GM18873 (cell line): ENCODE data around the gene AFAP1.

ENCODE experiments used
- ATAC-seq: cut with Tn5 transposase; IDR thresholded peaks from one replicate; pipeline ENCODE4 v1.9.1; 2021; ENCODE audit warnings: mild to moderate bottlenecking, moderate library complexity, moderate number of reproducible peaks; ENCODE audit not compliant: unreplicated experiment, low FRiP score

AFAP1 gene

GRCh38 chr4:7747566-7747965 lies 192.1 kb downstream of the AFAP1 start:
- ATAC-seq, result no peak

- ATAC-seq, result no peak
Observed at GRCh38 chr4:7747062-7747385, 192.6 kb downstream of the AFAP1 start.

- no peak for ATAC-seq
Observed at GRCh38 chr4:7746351-7747061, 193.2 kb downstream of the AFAP1 start.

GRCh38 chr4:7745301-7745885 lies 194.3 kb downstream of the AFAP1 start:
- no peak for ATAC-seq

GRCh38 chr4:7744142-7744804 lies 195.4 kb downstream of the AFAP1 start:
- ATAC-seq, result no peak

GRCh38 chr4:7742807-7743280 lies 196.8 kb downstream of the AFAP1 start:
- no peak for ATAC-seq

GRCh38 chr4:7741946-7742806 lies 197.5 kb downstream of the AFAP1 start:
- ATAC-seq, result no peak

- ATAC-seq, result no peak
Observed at GRCh38 chr4:7740866-7741525, 198.7 kb downstream of the AFAP1 start.

- ATAC-seq, result no peak
Observed at GRCh38 chr4:7739918-7740865, 199.5 kb downstream of the AFAP1 start.

- ATAC-seq, result no peak
Observed at GRCh38 chr4:7739077-7739917, 200.4 kb downstream of the AFAP1 start.

- ATAC-seq, result no peak
Observed at GRCh38 chr4:7738458-7739076, 201.1 kb downstream of the AFAP1 start.

GRCh38 chr4:7737752-7738457 lies 201.8 kb downstream of the AFAP1 start:
- no peak for ATAC-seq

GRCh38 chr4:7737268-7737645 lies 202.4 kb downstream of the AFAP1 start:
- no peak for ATAC-seq

GRCh38 chr4:7736436-7737267 lies 203.0 kb downstream of the AFAP1 start:
- ATAC-seq, result no peak

GRCh38 chr4:7735961-7736360 lies 203.7 kb downstream of the AFAP1 start:
- no peak for ATAC-seq

- ATAC-seq, result no peak
Observed at GRCh38 chr4:7735395-7735794, 204.3 kb downstream of the AFAP1 start.
